CD8-positive, alpha-beta memory T cell (primary cell): ENCODE data around the gene FAM234B. TPM values are rescaled to one million over a fixed set of nuclear protein-coding genes. Genes with fewer than 3 reads are reported as not detected.

ENCODE experiments used
- CTCF ChIA-PET: fragments of 350-600 bp; sonication (Branson Sonifier 250); formaldehyde crosslinking; loops from one replicate; lab custom pipeline; 2021; ENCODE audit warnings: antibody characterized with exemption; lab: Charles Lee
- POLR2A ChIA-PET: fragments of 350-600 bp; sonication (Branson Sonifier 250); formaldehyde crosslinking; loops from one replicate; lab custom pipeline; 2021; ENCODE audit warnings: antibody characterized with exemption; lab: Charles Lee
- DNase-seq, 5 donors: peaks; one replicate each; pipeline versions ENCODE4 v3.0.0 to v3.0.0-alpha.2; 2020 to 2022; ENCODE audit warnings: mixed read lengths in 1 of 5
- H3K27ac ChIP-seq: one replicate; pipeline ENCODE4 v1.7.0; 2013; ENCODE audit warnings: low read depth, mild to moderate bottlenecking, low read length, moderate library complexity
- H3K27me3 ChIP-seq: 2 replicates; pipeline ENCODE4 v1.7.0; 2013; ENCODE audit warnings: low read length, mild to moderate bottlenecking; ENCODE audit not compliant: insufficient read depth, poor library complexity, severe bottlenecking
- H3K36me3 ChIP-seq: 2 replicates; pipeline ENCODE4 v1.7.0; 2013; ENCODE audit warnings: mild to moderate bottlenecking, low read length, moderate library complexity; ENCODE audit not compliant: insufficient read depth
- H3K4me1 ChIP-seq: 2 replicates; pipeline ENCODE4 v1.7.0; 2013; ENCODE audit warnings: mild to moderate bottlenecking, low read length, moderate library complexity; ENCODE audit not compliant: insufficient read depth
- H3K4me3 ChIP-seq: 2 replicates; pipeline ENCODE4 v1.7.0; 2013; ENCODE audit warnings: mild to moderate bottlenecking, low read length
- H3K9me3 ChIP-seq: 2 replicates; pipeline ENCODE4 v1.7.0; 2013; ENCODE audit warnings: mild to moderate bottlenecking, low read length
- H3K27ac Mint-ChIP-seq, 8 donors: one replicate each; pipeline ENCODE4 v1.8.0; 2020 to 2021; ENCODE audit warnings: mixed read lengths in 8 of 8, mild to moderate bottlenecking in 6 of 8, inconsistent platforms in 3 of 8, moderate library complexity in 3 of 8
- H3K27me3 Mint-ChIP-seq, 2 donors: one replicate each; pipeline ENCODE4 v1.8.0; 2020 to 2021; ENCODE audit warnings: mixed read lengths in 2 of 2, mild to moderate bottlenecking in 1 of 2, moderate library complexity in 1 of 2
- H3K36me3 Mint-ChIP-seq, 3 donors: one replicate each; pipeline ENCODE4 v1.8.0; 2020 to 2021; ENCODE audit warnings: mixed read lengths in 3 of 3, inconsistent platforms in 1 of 3, mild to moderate bottlenecking in 1 of 3
- H3K4me1 Mint-ChIP-seq, 3 donors: one replicate each; pipeline ENCODE4 v1.8.0; 2020 to 2021; ENCODE audit warnings: mixed read lengths in 3 of 3, inconsistent platforms in 1 of 3, mild to moderate bottlenecking in 1 of 3
- H3K4me3 Mint-ChIP-seq, 7 donors: one replicate each; pipeline ENCODE4 v1.8.0; 2020 to 2021; ENCODE audit warnings: mixed read lengths in 7 of 7, mild to moderate bottlenecking in 6 of 7, moderate library complexity in 4 of 7, inconsistent platforms in 2 of 7
- H3K9me3 Mint-ChIP-seq, 5 donors: one replicate each; pipeline ENCODE4 v1.8.0; 2020 to 2022; ENCODE audit warnings: mixed read lengths in 5 of 5, mild to moderate bottlenecking in 3 of 5, moderate library complexity in 2 of 5, inconsistent platforms in 1 of 5
- polyA plus RNA-seq: library from polyadenylated mRNA; unstranded; fragments of 300-500 nt; fragmentation: Illumina TruSeq; gene quantifications from one replicate; pipeline ENCODE4 v1.2.3, GENCODE V29; 2021
- total RNA-seq, 2 experiments: library from RNA; stranded (reverse); gene quantifications; one replicate each; pipeline ENCODE4 v1.2.3, GENCODE V29; 2021

Gene FAM234B
- total and polyA plus RNA-seq, 3 experiments from 2014 or later, result 2.9 to 6.5 (median 5.2) TPM

- Mint-ChIP-seq H3K27ac (peak overlapping the region in 7 of 8 donors; percentile 5 to 91 (median 60)), H3K4me1 (peaks cover 34 to 43% (median 41%) of the 10 kb centered on the region in 3 donors), H3K36me3 (no peaks in the 10 kb centered on the region), H3K9me3 (no peaks in the 10 kb centered on the region), H3K4me3 (peak overlapping the region in 1 of 7 donors; percentile 74), H3K27me3 (peaks cover 0 to 10% of the 10 kb centered on the region in 2 donors)
- Histone ChIP-seq H3K27ac (no peak overlapping the region), H3K4me1 (peaks cover 26% of the 10 kb centered on the region), H3K36me3 (no peaks in the 10 kb centered on the region), H3K4me3 (peak overlapping the region; percentile 20), H3K9me3 (no peaks in the 10 kb centered on the region), H3K27me3 (no peaks in the 10 kb centered on the region)
- POLR2A ChIA-PET, result no interaction called here
- DNase-seq, result no peak
- CTCF ChIA-PET, result interaction anchor here (1.4 to 8.1 kb wide), 4 partner anchors 10 to 115 kb away, joined by 3 to 75 read pairs (median 19); no protein-coding TSS in a partner anchor
These were observed 53.4 kb downstream of the FAM234B start for GRCh38 chr12:13097491-13098011.

DNA sequence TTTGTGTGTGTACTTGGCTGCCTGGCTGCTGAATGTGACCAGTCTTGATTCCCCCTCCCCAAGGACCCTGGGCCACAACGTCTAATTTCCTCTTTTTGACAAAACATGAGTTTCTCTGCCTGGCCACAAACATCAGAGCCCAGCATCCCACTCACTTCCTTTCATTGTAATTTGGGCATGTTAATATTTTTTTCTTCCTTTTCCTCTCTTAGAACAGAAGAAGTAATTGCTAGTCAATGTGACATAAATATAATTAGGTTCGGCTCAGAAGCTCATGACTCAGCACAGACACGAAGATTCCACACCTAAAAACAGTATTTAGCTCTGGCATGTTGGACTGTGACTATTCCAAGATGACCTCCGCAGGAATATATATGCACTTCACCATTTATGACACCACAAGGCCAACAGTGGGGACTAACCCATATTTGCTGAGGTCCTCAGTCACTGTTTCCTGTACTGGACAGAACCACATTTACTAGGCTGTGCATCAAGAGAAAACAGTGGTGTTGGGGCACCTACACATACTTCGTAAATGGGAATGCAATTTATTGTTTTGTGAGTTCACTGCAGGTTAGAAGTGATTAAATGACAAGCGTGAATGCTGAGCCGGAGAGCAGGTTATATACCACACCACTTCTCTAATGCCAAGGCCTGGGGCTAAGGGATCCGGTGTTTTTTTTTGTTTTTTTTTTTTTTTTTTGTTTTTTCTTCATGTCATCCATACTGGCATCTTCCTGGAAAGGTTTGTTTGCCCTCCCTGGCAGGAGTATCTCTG is 55.1 kb downstream of the FAM234B start:
- H3K4me3 Mint-ChIP-seq, result peak overlapping the region in 6 of 7 donors; percentile 12 to 88 (median 43)
- CTCF ChIA-PET, result interaction anchor here (1.0 to 8.1 kb wide), 5 partner anchors 95 to 113 kb away, joined by 3 to 75 read pairs (median 3); partner anchors contain the start of gene EMP1
- POLR2A ChIA-PET, result no interaction called here
- no peaks in the 10 kb centered on the region for H3K27me3 ChIP-seq
- peak overlapping the region in 7 of 8 donors; percentile 71 to 97 (median 91) for H3K27ac Mint-ChIP-seq
- H3K9me3 Mint-ChIP-seq, result no peaks in the 10 kb centered on the region
- peaks cover 0 to 8% of the 10 kb centered on the region in 2 donors for H3K27me3 Mint-ChIP-seq
- no peaks in the 10 kb centered on the region for H3K9me3 ChIP-seq
- H3K36me3 ChIP-seq, result no peaks in the 10 kb centered on the region
- no peak for DNase-seq
- peaks cover 26% of the 10 kb centered on the region for H3K4me1 ChIP-seq
- H3K27ac ChIP-seq, result no peak overlapping the region
- peaks cover 38 to 53% (median 42%) of the 10 kb centered on the region in 3 donors for H3K4me1 Mint-ChIP-seq
- H3K4me3 ChIP-seq, result no peak overlapping the region
- no peaks in the 10 kb centered on the region for H3K36me3 Mint-ChIP-seq

DNA sequence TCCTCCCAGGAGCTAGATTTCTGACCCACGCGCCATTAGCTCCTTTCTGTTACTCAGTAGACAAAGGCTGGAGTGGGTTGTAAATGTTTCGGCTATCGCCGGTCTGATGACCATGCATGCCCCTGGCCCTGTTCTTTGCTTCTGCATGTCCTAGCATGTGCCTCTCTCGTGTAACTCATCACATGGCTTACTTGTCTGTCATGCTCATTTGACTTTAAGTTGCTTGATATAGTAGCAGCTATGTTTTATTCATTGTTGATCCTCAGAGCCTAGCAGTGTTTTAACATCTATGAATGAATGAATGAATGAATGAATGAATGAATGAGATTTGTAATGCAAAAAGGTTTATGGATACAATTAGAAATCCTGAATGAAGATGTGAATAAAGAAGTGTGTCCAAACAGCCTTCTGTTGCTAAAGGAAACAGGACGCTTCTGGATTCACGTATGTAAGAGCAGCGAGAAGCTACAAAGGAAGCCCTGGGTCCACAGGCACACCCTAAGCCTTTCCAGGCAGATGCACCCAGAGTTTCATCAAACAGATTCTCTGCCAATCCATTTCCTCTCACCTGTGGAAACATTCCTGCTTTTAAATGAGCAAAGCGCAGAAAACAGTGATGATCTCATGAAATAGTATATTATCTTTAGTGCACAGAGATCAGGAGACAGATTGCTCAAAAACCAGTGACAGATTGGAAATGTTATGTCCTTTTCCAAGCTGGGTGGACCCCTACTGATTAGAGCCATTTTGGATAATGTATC is 55.8 kb downstream of the FAM234B start:
- peak overlapping the region; percentile 91 for H3K27ac ChIP-seq
- no peaks in the 10 kb centered on the region for H3K9me3 ChIP-seq
- Mint-ChIP-seq H3K27ac (peak overlapping the region in 7 of 8 donors; percentile 92 to 98 (median 96)), H3K27me3 (peaks cover 0 to 3% of the 10 kb centered on the region in 2 donors), H3K9me3 (no peaks in the 10 kb centered on the region), H3K4me3 (peak overlapping the region; percentile 80 to 93 (median 88)), H3K4me1 (peaks cover 38 to 53% (median 42%) of the 10 kb centered on the region in 3 donors), H3K36me3 (no peaks in the 10 kb centered on the region)
- no peaks in the 10 kb centered on the region for H3K36me3 ChIP-seq
- no peak for DNase-seq
- no peak overlapping the region for H3K4me3 ChIP-seq
- ChIA-PET CTCF (interaction anchor here (1.1 to 8.1 kb wide), 5 partner anchors 55 to 184 kb away, joined by 3 to 75 read pairs (median 6); partner anchors contain the start of gene EMP1), POLR2A (interaction anchor here (1.0 kb wide), 1 partner anchor 106 kb away, joined by 3 read pairs; no protein-coding TSS in a partner anchor)
- peaks cover 26% of the 10 kb centered on the region for H3K4me1 ChIP-seq
- no peaks in the 10 kb centered on the region for H3K27me3 ChIP-seq

DNA sequence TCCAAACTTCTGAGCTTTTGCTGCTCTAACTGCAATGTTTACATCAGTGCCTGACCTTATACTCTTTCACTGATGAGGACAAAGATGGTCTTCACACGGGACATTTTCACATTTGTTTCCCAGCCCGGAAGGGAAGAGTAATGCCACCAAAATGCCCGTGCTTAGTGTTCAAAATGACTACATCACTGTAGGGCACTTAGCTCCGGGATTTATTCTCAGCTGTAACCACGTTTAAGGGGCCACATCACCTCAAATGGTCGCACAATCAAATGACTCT is 56.4 kb downstream of the FAM234B start:
- POLR2A ChIA-PET, result interaction anchor here (1.0 kb wide), 1 partner anchor 105 kb away, joined by 3 read pairs; no protein-coding TSS in a partner anchor
- H3K4me1 ChIP-seq, result peaks cover 26% of the 10 kb centered on the region
- CTCF ChIA-PET, result interaction anchor here (1.1 to 8.1 kb wide), 5 partner anchors 55 to 184 kb away, joined by 3 to 75 read pairs (median 6); partner anchors contain the start of gene EMP1
- Mint-ChIP-seq H3K27ac (peak overlapping the region; percentile 92 to 98 (median 96)), H3K36me3 (no peaks in the 10 kb centered on the region), H3K4me3 (peak overlapping the region; percentile 80 to 93 (median 88)), H3K27me3 (peaks cover 0 to 3% of the 10 kb centered on the region in 2 donors), H3K9me3 (no peaks in the 10 kb centered on the region), H3K4me1 (peaks cover 38 to 53% (median 42%) of the 10 kb centered on the region in 3 donors)
- no peak for DNase-seq
- H3K36me3 ChIP-seq, result no peaks in the 10 kb centered on the region
- no peaks in the 10 kb centered on the region for H3K27me3 ChIP-seq
- H3K4me3 ChIP-seq, result peak overlapping the region; percentile 48
- no peaks in the 10 kb centered on the region for H3K9me3 ChIP-seq
- peak overlapping the region; percentile 91 for H3K27ac ChIP-seq

DNA sequence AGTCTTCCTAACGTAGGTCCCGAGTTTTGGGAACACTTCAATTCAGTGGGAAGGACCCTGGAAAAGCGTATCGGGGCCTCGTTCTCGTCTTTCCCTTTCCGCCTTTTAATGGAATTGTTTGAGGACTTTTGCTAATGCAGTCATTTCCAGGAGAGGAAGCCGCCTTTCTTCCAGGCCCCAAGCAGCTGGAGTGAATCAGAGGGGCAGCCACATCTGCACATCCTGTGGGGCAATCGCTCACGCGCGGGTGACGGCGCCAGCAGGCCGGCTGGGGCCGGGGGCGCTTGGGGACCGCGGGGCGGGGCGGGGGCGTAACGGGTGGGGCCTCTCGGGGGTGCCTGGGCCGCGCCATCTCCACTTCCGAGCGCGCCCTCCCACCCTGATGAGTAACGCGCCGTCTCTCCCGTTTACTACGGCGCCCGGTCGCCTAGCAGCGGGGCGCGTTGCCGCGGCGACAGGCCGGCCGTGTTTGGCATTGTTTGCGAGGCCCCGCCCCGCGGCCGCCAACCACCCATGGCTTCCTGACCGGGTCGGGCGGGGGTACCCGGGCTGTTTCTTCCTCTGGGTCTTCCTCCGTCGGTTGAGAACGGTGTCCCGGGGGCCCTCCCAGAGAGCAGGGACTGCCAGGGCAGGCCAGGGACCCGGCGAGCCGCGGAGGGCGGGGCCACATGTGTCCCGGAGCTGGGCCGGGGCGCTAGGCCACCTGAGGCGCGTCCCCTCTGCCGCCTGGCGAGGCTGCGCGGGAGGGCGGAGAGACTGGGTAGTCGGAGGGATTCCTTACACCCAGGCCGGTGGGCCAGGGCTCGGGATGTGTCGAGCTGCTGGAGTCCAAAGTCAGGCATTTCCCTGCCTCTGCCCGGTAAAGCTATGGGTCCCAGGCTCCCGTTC is 56.9 kb downstream of the FAM234B start:
- no peaks in the 10 kb centered on the region for H3K9me3 ChIP-seq
- DNase-seq, result peak; percentile 88 to 98 (median 95)
- H3K27ac Mint-ChIP-seq, result peak overlapping the region; percentile 92 to 98 (median 96)
- H3K27me3 Mint-ChIP-seq, result peaks cover 0 to 4% of the 10 kb centered on the region in 2 donors
- peaks cover 38 to 53% (median 42%) of the 10 kb centered on the region in 3 donors for H3K4me1 Mint-ChIP-seq
- H3K9me3 Mint-ChIP-seq, result no peaks in the 10 kb centered on the region
- ChIA-PET POLR2A (interaction anchor here (1.0 kb wide), 1 partner anchor 105 kb away, joined by 3 read pairs; no protein-coding TSS in a partner anchor), CTCF (interaction anchor here (1.0 to 8.1 kb wide), 6 partner anchors 56 to 185 kb away, joined by 3 to 75 read pairs (median 5); partner anchors contain the start of gene EMP1)
- H3K27me3 ChIP-seq, result no peaks in the 10 kb centered on the region
- H3K4me3 ChIP-seq, result peak overlapping the region; percentile 64
- peaks cover 26% of the 10 kb centered on the region for H3K4me1 ChIP-seq
- peak overlapping the region; percentile 91 for H3K27ac ChIP-seq
- no peaks in the 10 kb centered on the region for H3K36me3 ChIP-seq
- peak overlapping the region; percentile 80 to 93 (median 88) for H3K4me3 Mint-ChIP-seq
- no peaks in the 10 kb centered on the region for H3K36me3 Mint-ChIP-seq

GRCh38 chr12:13101821-13102375 is 57.7 kb downstream of the FAM234B start:
- peak in 1 of 5 donors; percentile 5 for DNase-seq
- no peaks in the 10 kb centered on the region for H3K9me3 ChIP-seq
- Mint-ChIP-seq H3K9me3 (no peaks in the 10 kb centered on the region), H3K4me1 (peaks cover 38 to 53% (median 42%) of the 10 kb centered on the region in 3 donors), H3K36me3 (no peaks in the 10 kb centered on the region), H3K27ac (peak overlapping the region; percentile 91 to 97 (median 96)), H3K27me3 (peaks cover 0 to 4% of the 10 kb centered on the region in 2 donors), H3K4me3 (peak overlapping the region; percentile 80 to 93 (median 88))
- CTCF ChIA-PET, result interaction anchor here (1.0 to 8.1 kb wide), 4 partner anchors 57 to 185 kb away, joined by 4 to 75 read pairs (median 6); partner anchors contain the start of gene EMP1
- H3K4me3 ChIP-seq, result peak overlapping the region; percentile 64
- H3K36me3 ChIP-seq, result no peaks in the 10 kb centered on the region
- POLR2A ChIA-PET, result no interaction called here
- peak overlapping the region; percentile 91 for H3K27ac ChIP-seq
- no peaks in the 10 kb centered on the region for H3K27me3 ChIP-seq
- H3K4me1 ChIP-seq, result peaks cover 26% of the 10 kb centered on the region
